HG03460 (cell line): ENCODE results near the gene PCDHGB7.
"Not testable (repeated sequence)": the region's sequence is repeated elsewhere in the genome, so short reads cannot be mapped to it uniquely, and the experiment has no call there.

ENCODE experiments used
- ATAC-seq: cut with Tn5 transposase; IDR thresholded peaks from one replicate; pipeline ENCODE4 v1.9.1; 2021; ENCODE audit not compliant: unreplicated experiment

The PCDHGB7 gene

GRCh38 chr5:141422742-141423291 is 5.3 kb downstream of the PCDHGB7 start:
- ATAC-seq: no peak

DNA sequence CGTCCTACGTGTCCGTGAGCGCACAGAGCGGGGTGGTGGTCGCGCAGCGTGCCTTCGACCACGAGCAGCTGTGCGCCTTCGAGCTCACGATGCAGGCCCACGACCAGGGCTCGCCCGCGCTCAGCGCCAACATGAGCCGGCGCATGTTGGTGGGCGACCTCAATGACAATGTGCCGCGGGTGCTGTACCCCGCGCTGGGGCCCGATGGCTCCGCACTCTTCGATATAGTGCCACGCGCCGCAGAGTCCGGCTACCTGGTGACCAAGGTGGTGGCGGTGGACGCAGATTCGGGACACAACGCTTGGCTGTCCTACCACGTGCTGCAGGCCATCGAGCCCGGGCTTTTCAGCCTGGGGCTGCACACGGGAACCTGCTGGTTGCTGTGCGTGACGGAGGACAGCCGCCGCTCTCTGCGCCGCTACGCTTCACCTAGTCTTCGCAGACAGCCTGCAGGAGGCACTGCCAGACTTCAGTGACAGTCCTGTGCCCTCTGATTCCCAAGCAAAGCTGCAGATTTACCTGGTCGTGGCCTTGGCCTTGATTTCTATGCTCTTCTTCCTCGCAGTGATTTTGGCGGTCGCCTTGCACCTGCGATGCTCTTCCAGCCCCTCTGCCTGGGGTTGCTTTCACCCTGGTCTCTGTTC is 10.4 kb downstream of the PCDHGB7 start:
- ATAC-seq: no peak

GRCh38 chr5:141430332-141431113 is 13.0 kb downstream of the PCDHGB7 start, which contains the start of gene PCDHGA12:
PCDHGA12 (plus strand) TSS chr5:141430507; CDS start chr5:141430760, 253 bp downstream.
- ATAC-seq: peak; percentile 52

DNA sequence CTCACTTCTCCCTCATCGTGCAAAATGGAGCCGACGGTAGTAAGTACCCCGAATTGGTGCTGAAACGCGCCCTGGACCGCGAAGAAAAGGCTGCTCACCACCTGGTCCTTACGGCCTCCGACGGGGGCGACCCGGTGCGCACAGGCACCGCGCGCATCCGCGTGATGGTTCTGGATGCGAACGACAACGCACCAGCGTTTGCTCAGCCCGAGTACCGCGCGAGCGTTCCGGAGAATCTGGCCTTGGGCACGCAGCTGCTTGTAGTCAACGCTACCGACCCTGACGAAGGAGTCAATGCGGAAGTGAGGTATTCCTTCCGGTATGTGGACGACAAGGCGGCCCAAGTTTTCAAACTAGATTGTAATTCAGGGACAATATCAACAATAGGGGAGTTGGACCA is 13.8 kb downstream of the PCDHGB7 start:
- no peak for ATAC-seq

DNA sequence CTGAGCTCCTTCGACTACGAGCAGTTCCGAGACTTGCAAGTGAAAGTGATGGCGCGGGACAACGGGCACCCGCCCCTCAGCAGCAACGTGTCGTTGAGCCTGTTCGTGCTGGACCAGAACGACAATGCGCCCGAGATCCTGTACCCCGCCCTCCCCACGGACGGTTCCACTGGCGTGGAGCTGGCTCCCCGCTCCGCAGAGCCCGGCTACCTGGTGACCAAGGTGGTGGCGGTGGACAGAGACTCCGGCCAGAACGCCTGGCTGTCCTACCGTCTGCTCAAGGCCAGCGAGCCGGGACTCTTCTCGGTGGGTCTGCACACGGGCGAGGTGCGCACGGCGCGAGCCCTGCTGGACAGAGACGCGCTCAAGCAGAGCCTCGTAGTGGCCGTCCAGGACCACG is 14.8 kb downstream of the PCDHGB7 start:
- ATAC-seq: not testable (repeated sequence)

GRCh38 chr5:141432726-141433125 is 15.2 kb downstream of the PCDHGB7 start:
- ATAC-seq: not testable (repeated sequence)

GRCh38 chr5:141434006-141434405 is 16.5 kb downstream of the PCDHGB7 start:
- no peak for ATAC-seq

DNA sequence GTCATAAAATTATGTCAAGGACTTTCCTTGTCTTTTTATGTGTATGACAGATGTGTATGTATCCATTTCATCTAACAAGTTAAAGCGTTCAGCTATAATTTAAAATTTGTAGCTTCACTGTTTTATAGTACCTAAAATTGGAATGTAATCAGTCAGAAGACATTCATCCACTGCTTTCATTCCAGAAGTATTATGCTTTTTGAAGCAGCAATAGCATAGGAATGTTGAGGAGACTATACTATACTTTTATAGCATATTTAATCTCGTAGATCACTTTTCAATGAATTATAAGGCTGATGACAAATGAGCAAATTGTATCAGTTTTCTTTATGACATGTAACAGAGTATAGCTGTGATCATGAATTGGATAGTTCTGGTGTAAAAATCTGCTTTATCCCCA is 19.7 kb downstream of the PCDHGB7 start:
- ATAC-seq: no peak

DNA sequence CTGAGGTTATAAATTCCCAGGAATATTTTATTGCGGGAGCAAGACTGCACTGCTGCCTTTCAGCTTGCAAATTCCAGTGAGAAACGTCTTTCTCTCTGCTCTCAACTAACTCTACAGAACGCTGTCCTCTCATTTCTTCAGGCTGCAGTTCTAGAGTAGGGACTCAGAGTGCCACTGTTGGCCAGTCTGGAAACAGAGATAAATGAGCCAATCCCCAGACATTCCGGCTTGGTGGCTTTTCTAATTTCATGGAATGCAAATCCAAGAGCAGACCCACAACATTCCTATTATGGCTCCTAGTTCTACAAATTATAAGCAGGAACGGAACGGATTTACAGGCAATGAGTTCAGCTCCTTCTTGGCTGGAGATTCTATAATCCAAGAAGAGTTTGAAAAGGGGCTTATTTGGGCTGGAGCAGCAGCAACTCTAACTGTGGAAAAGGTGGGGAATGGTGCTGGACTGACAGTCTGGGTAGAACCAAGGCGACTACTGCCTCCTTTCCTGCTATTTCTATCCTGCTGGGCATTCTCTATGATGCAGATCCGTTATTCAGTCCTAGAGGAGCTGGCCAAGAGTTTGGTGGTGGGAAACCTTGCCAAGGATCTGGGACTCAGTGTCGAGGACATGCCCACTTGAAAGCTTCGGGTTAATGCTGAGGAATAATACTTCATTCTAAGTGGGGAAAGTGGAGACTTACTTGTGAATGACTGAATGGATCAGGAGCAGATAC is 22.1 kb downstream of the PCDHGB7 start:
- no peak for ATAC-seq

DNA sequence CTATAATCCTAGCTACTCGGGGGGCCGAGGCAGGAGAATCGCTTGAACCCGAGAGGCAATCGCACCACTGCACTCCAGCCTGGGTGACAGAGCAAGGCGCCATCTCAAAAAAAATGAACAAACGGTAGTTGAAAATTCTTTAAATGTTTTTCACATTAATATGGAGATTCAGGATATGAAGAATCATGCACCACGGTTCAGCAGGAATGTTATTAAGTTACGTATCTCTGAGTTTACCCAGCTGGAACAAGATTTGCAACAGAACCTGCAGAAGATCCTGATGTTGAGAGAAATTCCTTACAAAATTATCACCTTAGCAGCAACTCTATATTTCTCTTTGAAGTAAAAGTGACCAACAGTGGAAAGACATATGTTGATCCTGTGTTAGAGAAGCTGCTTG is 22.9 kb downstream of the PCDHGB7 start:
- no peak for ATAC-seq

- no peak for ATAC-seq
Observed at GRCh38 chr5:141441571-141442170, 24.2 kb downstream of the PCDHGB7 start.

GRCh38 chr5:141465351-141465750 is 47.9 kb downstream of the PCDHGB7 start:
- ATAC-seq: no peak
